Activated CD4-positive, CD25-positive, alpha-beta regulatory T cell treated with anti-CD3 and anti-CD28 coated beads, Interleukin-2, amount 50 U/mL, for 24 hours (primary cell): ENCODE results near the gene NUP85.
"Not testable (repeated sequence)": the region's sequence is repeated elsewhere in the genome, so short reads cannot be mapped to it uniquely, and the experiment has no call there.

Source experiments
- ATAC-seq, 2 donors: fragments of 150-1000 bp; cut with Tn5 transposase; one replicate each; pipeline ENCODE4 v1.10.0; 2021; ENCODE audit warnings: mild to moderate bottlenecking in 1 of 2, moderate library complexity in 1 of 2

Gene NUP85

DNA sequence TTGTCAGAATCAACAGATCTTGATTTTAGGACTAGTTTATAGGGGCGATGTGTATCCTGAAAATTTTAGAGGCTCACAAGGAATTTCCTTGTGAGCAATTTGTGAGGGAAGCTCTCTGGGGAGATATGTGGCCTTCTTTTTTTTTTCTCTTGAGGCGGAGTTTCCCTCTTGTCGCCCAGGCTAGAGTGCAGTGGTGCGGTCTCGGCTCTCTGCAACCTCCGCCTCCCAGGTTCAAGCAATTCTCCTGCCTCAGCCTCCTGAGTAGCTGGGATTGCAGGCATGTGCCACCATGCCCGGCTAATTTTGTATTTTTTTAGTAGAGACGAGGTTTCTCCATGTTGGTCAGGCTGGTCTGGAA is 1.6 kb downstream of the NUP85 start:
- ATAC-seq: not testable (repeated sequence)

DNA sequence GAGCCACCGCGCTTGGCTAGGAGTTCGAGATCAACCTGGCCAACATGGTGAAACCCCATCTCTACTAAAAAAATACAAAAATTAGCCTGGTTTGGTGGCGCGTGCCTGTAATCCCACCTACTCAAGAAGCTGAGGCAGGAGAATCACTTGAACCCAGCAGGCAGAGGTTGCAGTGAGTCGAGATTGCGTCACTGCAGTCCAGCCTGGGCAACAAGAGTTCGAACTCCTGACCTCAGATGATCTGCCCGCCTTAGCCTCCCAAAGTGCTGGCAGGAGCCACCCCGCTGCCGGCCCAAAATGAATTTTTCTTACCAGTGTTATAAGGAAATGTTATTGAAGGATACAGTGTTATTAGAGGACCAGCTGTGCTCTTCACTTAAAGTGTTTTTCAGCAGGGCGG is 2.3 kb downstream of the NUP85 start:
- no peak for ATAC-seq

DNA sequence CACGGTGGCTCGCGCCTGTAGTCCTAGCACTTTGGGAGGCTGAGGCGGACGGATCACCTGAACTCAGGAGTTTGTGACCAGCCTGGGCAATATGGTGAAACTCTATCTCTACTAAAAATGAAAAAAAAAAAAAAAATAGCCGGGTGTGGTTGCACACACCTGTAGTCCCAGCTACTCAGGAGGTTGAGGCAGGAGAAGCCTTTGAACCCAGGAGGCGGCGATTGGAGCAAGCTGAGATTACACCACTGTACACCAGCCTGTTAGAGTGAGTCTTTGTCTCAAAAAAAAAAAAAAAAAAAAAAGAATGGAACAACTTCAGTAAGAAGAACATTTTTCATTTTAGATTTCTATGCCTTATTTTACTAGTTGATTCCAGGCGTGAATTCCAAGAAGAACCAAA is 2.7 kb downstream of the NUP85 start:
- ATAC-seq: no peak

DNA sequence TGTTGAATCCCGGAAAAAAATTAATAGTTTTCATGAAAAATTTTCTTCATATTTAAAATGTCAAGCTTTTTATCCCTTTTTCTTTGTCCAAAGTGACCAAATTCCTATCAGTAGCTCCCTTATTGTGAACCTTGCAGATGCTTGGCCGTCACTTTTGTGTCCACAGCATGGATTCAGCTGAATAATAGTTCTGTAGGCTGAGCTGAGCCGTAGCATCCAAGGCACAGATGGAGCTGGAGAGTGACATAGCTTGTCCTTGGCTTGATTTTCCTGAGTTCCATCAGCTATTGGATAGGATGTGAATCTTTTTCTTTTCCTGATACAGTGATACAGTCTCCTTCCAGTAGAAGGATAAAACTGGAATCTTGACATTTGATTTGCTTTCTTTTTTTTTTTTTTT is 3.6 kb downstream of the NUP85 start:
- no peak for ATAC-seq

DNA sequence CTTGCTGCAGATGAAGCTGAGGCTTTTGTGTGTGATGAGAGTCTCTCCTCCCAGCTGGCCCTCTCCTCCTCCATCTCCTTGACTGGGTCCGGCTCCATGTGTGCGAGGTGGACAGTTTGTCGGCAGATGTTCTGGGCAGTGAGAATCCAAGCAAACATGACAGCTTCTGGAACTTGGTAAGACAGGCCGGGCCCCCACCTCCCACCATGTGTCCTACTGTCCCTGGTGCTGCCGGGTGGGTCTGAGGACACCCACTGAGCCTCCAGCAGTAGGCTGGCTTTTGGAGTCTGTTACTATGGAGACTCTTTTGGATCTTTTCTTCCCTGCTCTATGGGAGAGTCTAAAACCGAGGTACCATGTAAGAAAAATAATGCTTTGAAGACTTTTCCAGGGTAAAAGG is 12.7 kb downstream of the NUP85 start:
- ATAC-seq: no peak

DNA sequence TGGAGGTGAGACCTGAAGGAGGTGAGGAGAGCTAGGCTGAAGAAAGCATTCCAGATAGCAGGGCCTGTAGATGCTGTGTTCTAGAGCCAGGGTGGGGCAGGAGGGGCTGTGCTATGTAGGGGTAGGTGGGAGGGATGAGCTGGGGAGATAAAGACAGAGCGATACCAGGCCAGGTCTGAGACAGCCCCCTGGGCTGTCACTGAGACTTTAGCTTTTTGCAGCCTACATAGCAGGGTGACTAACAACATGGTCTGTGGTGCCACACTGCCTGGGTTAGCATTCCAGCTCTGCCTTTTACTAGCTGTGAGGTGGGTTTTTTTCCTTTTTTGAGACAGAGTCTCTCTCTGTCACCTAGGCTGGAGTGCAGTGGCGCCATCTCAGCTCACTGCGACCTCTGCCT is 14.3 kb downstream of the NUP85 start:
- ATAC-seq: no peak

DNA sequence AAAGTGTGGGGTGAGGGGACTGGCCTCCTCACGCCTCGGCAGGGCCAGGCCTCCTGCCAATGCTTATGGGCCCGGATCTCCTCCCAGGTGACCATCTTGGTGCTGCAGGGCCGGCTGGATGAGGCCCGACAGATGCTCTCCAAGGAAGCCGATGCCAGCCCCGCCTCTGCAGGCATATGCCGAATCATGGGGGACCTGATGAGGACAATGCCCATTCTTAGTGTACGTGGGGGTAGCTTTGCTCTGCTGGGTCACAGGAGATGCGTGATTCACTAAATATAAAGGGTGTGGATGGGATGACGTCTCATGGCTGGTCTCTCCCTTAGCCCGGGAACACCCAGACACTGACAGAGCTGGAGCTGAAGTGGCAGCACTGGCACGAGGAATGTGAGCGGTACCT is 19.5 kb downstream of the NUP85 start:
- ATAC-seq: no peak

DNA sequence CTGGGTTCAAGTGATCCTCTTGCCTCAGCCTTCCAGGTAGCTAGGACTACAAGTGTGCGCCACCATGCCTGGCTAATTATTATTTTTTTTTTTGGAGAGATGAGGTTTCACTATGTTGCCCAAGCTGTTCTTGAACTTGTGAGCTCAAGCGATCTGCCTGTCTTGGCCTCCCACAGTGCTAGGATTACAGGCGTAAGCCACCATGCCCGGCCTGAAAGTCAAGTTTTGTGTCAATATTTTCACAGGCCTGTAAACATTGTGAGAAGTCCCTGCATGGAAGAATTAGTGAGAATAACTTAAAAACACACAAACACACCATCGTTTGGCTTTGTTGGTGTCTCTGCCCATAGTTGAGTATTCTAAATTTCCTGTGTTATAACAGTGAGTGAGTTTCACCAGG is 22.2 kb downstream of the NUP85 start:
- no peak for ATAC-seq

DNA sequence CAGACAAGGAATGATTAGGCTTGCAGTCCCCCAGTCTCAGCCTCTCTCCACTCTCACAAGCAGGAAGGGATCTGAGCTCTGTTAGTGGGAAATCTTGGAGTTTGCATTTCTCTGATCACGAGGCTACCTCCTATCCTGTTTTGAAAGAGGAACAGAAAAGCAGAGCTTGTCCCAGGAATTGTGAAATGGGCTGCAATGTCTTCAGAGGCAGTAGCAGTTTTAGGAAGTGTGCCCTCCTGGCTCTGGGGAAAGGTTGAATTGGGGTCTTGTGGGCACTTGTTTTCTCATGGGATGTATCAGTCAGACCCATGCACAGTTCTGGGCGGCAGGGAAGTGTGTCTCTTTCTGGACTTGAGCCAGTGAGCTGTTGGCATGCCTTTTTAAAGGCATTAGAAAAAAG is 22.8 kb downstream of the NUP85 start:
- no peak for ATAC-seq

DNA sequence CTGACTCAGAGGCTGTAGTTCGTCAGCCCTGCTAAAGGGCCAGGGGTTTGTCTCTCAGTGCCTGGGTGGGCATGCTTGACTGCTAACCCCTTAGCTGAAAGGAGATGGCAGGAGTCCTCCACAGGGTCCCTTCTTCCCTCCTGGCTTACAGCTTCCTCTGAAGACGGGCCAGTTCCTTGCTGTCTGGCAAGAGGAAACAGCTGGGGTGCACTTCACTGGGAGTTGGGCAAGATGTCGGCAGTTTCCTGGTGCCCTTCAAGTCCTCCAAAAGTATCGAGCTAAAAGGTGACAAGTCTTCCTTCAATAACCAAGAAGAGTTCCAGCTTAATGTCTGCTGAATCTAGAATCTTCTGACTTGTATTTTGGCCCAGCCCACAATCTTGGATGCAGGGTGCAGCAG is 23.4 kb downstream of the NUP85 start:
- ATAC-seq: no peak

DNA sequence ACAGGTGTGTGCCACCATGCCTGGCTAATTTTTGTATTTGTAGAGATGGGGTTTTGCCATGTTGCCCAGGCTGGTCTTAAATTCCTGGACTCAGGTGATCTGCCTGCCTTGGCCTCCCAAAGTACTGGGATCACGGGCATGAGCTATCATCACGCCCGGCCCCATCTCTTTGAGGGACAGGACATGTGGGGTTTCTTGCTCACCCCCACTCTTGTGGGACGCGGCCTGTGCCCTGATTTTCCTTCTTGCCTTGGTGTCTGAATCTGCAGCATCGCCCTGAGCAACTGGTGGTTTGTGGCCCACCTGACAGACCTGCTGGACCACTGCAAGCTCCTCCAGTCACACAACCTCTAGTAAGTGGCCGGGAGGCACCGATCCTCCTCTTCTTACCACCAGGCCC is 25.6 kb downstream of the NUP85 start:
- no peak for ATAC-seq

DNA sequence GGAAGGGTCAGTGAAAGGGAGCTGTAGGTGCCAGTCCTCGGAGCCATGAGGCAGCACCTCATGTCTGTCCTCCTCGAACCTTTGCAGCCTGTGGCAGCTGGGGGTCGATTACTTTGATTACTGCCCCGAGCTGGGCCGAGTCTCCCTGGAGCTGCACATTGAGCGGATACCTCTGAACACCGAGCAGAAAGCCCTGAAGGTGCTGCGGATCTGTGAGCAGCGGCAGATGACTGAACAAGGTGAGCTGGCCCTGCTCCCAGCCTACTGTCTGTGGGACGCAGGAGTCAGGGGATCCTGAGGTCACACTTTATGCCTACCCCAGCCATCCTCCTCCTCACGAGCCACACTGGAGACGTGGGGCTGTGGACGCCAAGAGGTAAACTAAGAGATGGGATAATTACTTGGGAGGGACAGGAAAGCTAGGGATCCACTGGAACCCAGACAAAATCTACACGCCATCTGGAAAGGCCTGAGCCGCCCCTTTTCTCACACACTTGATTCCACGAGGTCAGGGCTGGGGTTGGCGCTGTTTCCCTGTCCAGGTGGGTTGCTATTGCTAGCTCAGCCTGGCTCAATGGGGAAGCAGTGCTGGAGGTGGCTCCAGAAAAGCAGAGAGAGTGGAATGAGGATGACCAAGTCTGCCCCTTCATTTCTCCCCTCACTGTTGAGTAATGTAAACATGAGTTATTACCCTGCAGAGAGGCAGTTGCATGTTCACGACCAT is 26.4 kb downstream of the NUP85 start:
- no peak for ATAC-seq

DNA sequence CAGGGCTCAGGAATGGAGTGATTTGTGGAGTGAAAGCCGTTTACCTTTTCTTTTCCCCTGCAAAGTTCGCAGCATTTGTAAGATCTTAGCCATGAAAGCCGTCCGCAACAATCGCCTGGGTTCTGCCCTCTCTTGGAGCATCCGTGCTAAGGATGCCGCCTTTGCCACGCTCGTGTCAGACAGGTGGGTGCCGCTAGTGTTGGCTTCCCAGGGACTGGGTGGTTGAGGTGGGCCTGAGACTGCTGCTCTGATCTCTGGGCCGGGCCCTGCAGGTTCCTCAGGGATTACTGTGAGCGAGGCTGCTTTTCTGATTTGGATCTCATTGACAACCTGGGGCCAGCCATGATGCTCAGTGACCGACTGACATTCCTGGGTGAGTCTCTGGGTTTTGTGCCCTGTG is 27.3 kb downstream of the NUP85 start:
- ATAC-seq: no peak

DNA sequence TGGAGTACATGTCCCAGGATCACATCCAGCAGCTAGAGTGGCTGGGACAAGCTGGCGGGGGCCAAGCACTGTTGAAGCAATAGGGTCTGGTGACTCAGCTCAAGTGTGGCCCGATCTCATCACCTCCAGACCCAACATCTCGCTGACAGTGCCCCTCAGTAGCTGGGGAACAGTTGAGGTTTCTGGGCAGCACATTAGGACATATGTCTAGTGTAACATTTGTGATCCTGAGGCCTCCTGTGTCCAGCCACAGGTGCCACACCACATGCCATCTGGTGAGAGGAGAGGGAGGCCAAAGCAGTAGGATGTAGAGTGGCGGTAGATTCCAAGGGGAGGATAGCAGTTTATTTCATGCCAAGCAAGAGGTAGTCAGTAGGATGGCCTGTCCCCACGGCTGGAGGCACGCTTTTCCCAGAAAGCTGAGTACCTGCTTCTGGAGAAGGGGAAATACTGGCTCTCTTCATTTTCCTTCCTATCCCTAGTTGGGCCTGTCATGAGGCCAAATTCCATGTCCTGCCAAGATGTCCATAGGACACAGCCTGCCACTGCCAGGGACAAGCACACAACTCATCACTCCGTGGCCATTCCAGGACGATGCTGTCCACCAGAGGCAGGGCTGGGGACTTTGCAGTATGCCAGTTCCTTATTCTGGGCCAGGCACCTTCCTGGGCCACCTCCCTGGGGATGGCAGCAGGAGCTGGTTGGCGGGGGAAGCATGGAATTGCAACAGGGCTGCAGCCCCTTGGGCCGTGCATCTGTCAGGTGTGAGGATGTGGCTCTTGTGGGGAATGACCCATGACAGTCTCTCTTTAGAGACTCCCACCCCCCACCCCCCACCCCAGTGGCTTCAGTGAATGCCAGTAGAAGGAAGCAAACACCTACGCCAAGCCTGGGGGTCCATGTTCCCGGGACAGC is 31.9 kb downstream of the NUP85 start:
- no peak for ATAC-seq

DNA sequence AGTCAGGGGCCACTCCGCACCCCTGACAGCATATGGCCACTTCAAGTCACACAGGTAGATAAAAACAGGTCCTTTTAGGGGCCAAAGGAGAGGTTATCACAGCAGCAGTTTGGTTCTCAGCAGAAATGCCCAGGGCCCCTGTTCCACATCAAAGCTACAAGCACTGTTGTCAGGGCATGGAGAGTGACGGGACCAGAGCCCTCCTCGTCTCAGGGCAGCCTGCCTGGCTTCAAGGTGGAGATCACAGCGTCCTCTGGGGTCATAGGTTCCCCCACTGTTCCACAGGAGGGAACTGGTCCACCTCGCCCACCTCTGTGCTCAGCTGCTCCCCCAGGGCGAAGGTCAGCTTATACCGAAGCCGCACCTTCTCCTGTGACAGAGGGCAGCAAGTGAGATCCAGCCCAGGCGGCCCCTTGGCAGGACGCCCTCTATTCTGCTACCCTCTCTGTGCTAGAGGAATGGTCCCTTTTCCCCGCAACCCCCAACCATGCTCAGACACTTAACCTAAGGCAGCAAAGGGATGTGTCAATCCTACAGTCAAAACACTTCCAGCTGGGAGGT is 32.6 kb downstream of the NUP85 start:
- ATAC-seq: no peak

DNA sequence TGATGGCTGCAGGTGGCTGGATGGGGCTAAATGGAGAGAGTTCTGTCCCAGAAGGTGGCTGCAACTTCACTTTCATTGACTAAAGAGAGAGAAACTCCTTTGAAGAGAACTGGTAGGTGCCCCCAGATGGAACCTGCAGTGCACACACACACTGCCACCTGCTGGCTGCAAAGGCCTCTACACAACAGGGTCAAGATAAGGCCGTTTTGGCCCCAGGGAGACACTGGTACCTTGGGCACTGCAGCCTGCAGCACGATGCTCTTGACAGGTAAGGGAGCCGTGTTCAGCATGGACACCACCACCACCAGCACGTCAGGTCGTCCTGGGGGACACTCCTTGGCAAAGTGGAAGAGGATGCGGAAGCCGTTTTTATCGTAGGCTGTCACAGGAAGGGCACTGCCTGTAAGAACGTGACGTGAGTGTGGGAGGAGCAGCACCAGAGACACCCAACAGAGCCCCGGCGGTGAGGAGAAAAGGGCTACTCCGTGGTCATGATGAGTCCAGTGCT is 33.3 kb downstream of the NUP85 start:
- peak; percentile 71 to 84 for ATAC-seq

DNA sequence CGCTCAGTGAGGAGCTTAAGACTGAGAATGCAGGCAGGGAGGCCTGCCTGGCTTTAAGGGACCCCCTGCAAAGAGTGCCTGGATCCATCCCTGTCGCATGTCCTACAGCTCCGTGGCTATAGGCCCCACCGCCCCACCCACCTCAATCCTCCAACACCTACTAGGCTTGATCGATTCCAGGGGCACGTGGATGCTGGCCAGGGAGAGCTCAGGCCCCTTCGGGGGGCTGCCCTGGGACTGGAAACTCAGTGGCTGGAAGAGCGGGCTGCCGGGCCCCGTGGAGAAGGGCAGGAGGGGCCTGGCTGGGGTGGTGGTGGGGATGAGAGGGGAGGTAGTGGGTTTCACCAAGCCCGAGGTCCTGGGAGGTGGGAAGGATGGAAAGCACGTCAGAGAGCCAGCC is 33.7 kb downstream of the NUP85 start:
- no peak for ATAC-seq

DNA sequence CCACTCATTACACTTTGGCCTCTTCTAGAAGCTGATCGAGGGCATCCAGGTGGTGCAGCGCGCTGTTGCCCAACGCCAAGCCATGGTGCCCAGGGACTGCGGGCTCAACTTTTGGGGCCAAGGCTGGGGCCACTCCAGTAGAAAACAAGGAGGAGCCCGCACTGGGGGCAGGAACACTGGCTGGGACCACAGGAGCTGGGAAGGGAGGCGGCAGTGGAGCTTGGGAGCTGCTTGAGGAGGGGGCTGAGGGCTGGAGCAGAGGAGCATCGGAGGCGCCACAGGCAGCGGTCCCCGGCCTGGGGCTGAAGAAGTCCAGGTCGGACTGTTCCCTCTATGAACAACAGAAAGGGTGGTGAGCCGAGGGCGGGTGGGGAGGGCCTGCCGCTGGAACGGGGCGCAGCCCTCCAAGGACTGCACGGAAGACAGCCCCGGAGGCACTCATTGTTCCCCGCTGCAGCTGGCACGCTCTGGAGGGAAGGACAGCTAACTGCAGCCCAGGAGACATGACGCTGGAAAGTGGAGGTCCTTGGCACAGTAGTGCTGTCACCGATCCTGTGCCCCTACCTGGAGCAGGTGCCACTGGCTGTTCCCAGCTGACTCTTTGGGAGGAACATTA is 34.4 kb downstream of the NUP85 start:
- no peak for ATAC-seq

DNA sequence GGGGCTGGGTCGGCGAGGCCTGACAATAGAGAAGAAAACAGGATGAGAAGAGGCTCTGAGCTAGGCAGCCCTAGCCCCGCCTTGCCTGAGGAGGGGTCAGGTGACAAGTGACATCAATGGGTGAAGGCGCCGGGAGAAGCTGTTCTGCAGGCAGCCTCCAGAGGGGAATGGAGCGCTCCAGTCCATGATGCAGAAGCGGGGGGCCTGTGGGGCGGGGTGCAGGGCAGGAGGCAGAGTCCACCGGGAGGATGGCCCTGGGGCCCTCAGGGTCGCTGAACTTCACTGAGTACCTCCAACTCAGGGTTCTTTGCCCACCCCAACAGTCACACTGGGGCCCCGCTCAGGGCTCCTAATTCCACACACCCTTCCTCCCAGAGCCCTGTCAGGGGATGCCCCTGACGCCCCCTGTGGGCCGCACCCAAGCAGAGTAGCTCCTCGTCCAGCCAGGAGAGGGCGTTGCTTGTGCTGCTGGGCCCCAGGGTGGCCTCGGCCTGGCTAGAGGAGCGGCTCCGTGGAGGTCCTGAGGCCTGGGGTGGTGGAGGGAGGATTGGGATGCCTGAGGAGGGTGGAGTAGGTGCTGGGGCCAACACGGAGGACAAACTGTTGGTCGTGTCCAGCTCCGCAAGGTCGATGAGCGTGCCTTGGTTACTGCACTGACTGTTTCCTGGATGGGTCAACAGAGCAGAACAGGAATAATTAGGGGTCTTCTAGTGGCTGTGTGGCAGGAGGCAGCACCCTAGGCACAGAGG is 35.1 kb downstream of the NUP85 start:
- ATAC-seq: peak in 1 of 2 donors; percentile 44

DNA sequence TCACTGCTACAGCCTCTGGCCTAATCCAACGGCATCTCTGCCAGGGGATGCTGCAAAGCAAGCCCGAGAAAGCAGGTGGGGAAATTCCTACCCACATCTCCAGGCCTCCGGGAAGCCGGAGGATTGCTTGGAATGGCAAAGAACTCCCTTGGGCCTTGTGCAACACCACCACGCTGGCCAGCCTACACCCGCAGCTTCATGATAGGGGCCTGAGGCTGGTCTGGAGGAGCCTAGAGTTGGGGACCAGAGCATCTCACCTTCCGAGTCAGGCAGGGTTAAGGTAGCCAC is 35.6 kb downstream of the NUP85 start:
- no peak for ATAC-seq

DNA sequence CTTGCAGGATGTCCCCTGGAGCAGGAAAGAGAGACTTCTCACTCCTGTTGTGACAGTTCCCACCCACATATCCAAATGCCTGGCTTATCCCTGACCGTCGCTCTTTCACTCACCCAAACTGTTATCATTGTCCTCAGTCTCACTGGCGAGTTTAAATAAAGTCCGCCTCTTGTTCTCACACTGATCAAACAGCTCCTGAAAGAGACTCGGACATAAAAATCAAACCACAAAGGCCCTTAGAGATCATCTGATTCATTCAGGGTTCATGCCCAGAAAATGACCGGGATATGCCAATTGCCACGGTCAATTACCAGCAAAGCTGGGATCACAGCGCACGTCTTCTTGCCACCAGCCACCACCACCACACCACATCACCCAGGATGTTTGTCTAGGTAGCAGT is 36.0 kb downstream of the NUP85 start:
- ATAC-seq: no peak

DNA sequence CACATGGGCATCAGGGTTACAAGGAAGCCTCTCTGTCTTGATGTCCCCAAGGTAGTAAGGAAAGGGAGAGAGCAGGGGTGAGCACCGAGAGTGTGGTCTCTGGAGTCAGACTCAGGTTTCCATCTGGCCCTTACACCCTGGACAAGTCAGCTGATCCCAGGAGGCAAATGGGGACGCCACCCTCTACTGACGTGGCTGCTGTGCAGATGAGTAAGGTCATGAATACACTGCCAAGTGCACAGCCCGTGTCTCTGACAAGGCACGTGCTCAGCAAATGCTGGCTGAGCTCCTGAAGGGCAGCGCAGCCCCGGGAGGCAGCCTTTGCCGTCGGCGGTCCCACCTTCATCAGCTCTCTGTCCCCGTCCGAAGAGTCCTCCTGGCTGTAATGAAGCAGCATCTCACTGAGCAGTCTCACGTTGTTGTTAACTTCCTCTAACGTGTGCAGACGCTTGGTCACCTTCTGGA is 36.5 kb downstream of the NUP85 start:
- ATAC-seq: no peak
